Uterus (tissue), 2 donors: ENCODE data around the gene ZBTB20.
A peak's percentile ranks its signal among the peaks of the same experiment; 100 is the strongest.

Experiments used
- CTCF ChIP-seq, 4 experiments: fragments of 200-600 bp in 2 of 4; fragments of 450-650 bp in 2 of 4; sonication (generic) in 2 of 4; IDR thresholded peaks; one replicate each; pipeline ENCODE4 v1.5.1; 2016 to 2019; ENCODE audit warnings: antibody characterized with exemption in 4 of 4, mild to moderate bottlenecking in 2 of 4, moderate library complexity in 1 of 4
- POLR2A ChIP-seq, 2 donors: fragments of 450-650 bp; IDR thresholded peaks; one replicate each; pipeline ENCODE4 v1.6.1; 2016; ENCODE audit warnings: antibody characterized with exemption in 2 of 2, mild to moderate bottlenecking in 1 of 2, moderate library complexity in 1 of 2

GRCh38 chr3:115147329-115148141 lies 447 bp upstream of the ZBTB20 start:
- peak in 1 of 4 experiments; percentile 27 for TF ChIP-seq CTCF (IDR thresholded peaks at IDR 0.05)
- TF ChIP-seq POLR2A (IDR thresholded peaks at IDR 0.05): peak; percentile 83 to 92
